GM12878 (cell line): ENCODE results near the gene GAB1. TPM values are rescaled to one million over a fixed set of nuclear protein-coding genes. Genes with fewer than 3 reads are reported as not detected.

Source experiments
- ATAC-seq: fragments of 200-7000 bp; cut with Tn5 transposase; 3 replicates; pipeline ENCODE4 v1.9.1; 2020; ENCODE audit warnings: mild to moderate bottlenecking, moderate library complexity
- BruUV-seq: library from RNA; stranded (reverse); fragments of 400-500 nt; replicated peaks from 2 replicates; lab custom pipeline; 2021; lab: Mats Ljungman, UMichigan
- CTCF ChIA-PET: fragments of 300-600 bp; sonication (Branson Sonifier 250); formaldehyde crosslinking; extraction: SDS; loops from one replicate; lab custom pipeline; 2021; ENCODE audit warnings: inconsistent platforms; lab: Yijun Ruan, JAX
- POLR2A ChIA-PET: fragments of 350-600 bp; formaldehyde crosslinking; extraction: SDS; loops from one replicate; lab custom pipeline; 2021; ENCODE audit warnings: inconsistent platforms; lab: Charles Lee
- RAD21 ChIA-PET: fragments of 300-600 bp; sonication (Branson Sonifier 250); formaldehyde crosslinking; loops from one replicate; lab custom pipeline; 2023; ENCODE audit warnings: antibody characterized with exemption; ENCODE audit not compliant: unreplicated experiment; lab: Charles Lee
- SMC1A ChIA-PET: fragments of 300-600 bp; sonication (Branson Sonifier 250); formaldehyde crosslinking; loops from one replicate; lab custom pipeline; 2023; ENCODE audit not compliant: unreplicated experiment, uncharacterized antibody; lab: Charles Lee
- DNase-seq: peaks from one replicate; pipeline ENCODE4 v3.0.0-alpha.2; 2011; ENCODE audit warnings: low read depth, low spot score
- FAIRE-seq: peaks from 3 replicates; lab custom pipeline; 2011; peaks lifted over from hg19 to GRCh38; lab: Jason Lieb, UNC
- H2AFZ ChIP-seq: 2 replicates; pipeline ENCODE4 v1.6.0; 2011; ENCODE audit warnings: low read depth, low read length, control low read depth; ENCODE audit not compliant: control insufficient read depth
- H3K27ac ChIP-seq: 2 replicates; pipeline ENCODE4 v1.5.1; 2011; ENCODE audit warnings: control low read depth; ENCODE audit not compliant: control insufficient read depth, insufficient read depth
- H3K27me3 ChIP-seq, 2 experiments: replicated peaks in 1 of 2; 2 replicates each; pipeline versions ENCODE4 v1.6.0 to v1.6.1; 2011; ENCODE audit warnings: low read length in 1 of 2; ENCODE audit not compliant: control insufficient read depth in 2 of 2, insufficient read depth in 2 of 2
- H3K36me3 ChIP-seq, 2 experiments: 2 replicates each; pipeline ENCODE4 v1.5.1; 2011; ENCODE audit warnings: low read length in 1 of 2; ENCODE audit not compliant: control insufficient read depth in 2 of 2, insufficient read depth in 2 of 2
- H3K4me1 ChIP-seq: 2 replicates; pipeline ENCODE4 v1.6.1; 2011; ENCODE audit warnings: mild to moderate bottlenecking, low read length, moderate library complexity, mixed read lengths; ENCODE audit not compliant: control insufficient read depth, insufficient read depth
- H3K4me2 ChIP-seq: 2 replicates; pipeline ENCODE4 v1.6.0; 2011; ENCODE audit warnings: control low read depth; ENCODE audit not compliant: control insufficient read depth, insufficient read depth
- H3K4me3 ChIP-seq: fragments of 200-600 bp; sonication (generic); 2 replicates; pipeline ENCODE4 v1.5.1; 2016
- H3K79me2 ChIP-seq: 2 replicates; pipeline ENCODE4 v1.6.0; 2011; ENCODE audit warnings: low read length; ENCODE audit not compliant: control insufficient read depth, insufficient read depth
- H3K9ac ChIP-seq: 2 replicates; pipeline ENCODE4 v1.8.0; 2011; ENCODE audit warnings: low read length, control low read depth, mixed read lengths; ENCODE audit not compliant: control insufficient read depth, insufficient read depth
- H3K9me3 ChIP-seq: replicated peaks from 3 replicates; pipeline ENCODE4 v1.5.1; 2011; ENCODE audit warnings: mild to moderate bottlenecking, low read length; ENCODE audit not compliant: control insufficient read depth, insufficient read depth
- H4K20me1 ChIP-seq: 2 replicates; pipeline ENCODE4 v1.6.0; 2011; ENCODE audit not compliant: control insufficient read depth, insufficient read depth
- DPF2 ChIP-seq: fragments of 450-650 bp; IDR thresholded peaks from 2 replicates; pipeline ENCODE4 v1.6.1; 2017; ENCODE audit warnings: mild to moderate bottlenecking
- HCFC1 ChIP-seq: fragments of 150-350 bp; IDR thresholded peaks from 2 replicates; pipeline ENCODE4 v1.6.1; 2014; ENCODE audit warnings: low read length
- PAX5 ChIP-seq: IDR thresholded peaks from 2 replicates; pipeline ENCODE4 v1.6.1; 2011; ENCODE audit warnings: low read depth, low read length, borderline replicate concordance
- REST ChIP-seq: IDR thresholded peaks from 2 replicates; pipeline ENCODE4 v1.6.1; 2012; ENCODE audit warnings: mild to moderate bottlenecking, low read depth, low read length
- SIX5 ChIP-seq: IDR thresholded peaks from 2 replicates; pipeline ENCODE4 v1.6.1; 2011; ENCODE audit warnings: mild to moderate bottlenecking, low read depth, low read length, moderate library complexity; ENCODE audit not compliant: severe bottlenecking
- SPI1 ChIP-seq: IDR thresholded peaks from 2 replicates; pipeline ENCODE4 v1.6.1; 2011; ENCODE audit warnings: low read depth, mild to moderate bottlenecking, low read length, moderate library complexity, borderline replicate concordance; ENCODE audit not compliant: insufficient read depth
- SRF ChIP-seq, 2 experiments: IDR thresholded peaks; 2 replicates each; pipeline ENCODE4 v1.6.1; 2011; ENCODE audit warnings: low read depth in 2 of 2, low read length in 2 of 2, mild to moderate bottlenecking in 1 of 2, moderate library complexity in 1 of 2
- STAT1 ChIP-seq: fragments of 450-650 bp; conservative IDR thresholded peaks from 2 replicates; pipeline ENCODE4 v1.6.1; 2014; ENCODE audit warnings: antibody characterized with exemption, mild to moderate bottlenecking
- in situ Hi-C: fragments of 300-500 bp; cut with MboI; formaldehyde crosslinking; loops from 9 replicates; pipeline ENCODE4 v1.14.3; 2018; ENCODE audit warnings: mixed read lengths
- intact Hi-C: fragments of 100-400 bp; cut with micrococcal nuclease; formaldehyde crosslinking; loops from one replicate; pipeline ENCODE4 v1.14.2; 2022; ENCODE audit not compliant: unreplicated experiment
- polyA plus RNA-seq, 11 experiments: library from polyadenylated mRNA; depleted of rRNA in 4 of 11; unstranded in 6 of 11; stranded (reverse) in 5 of 11; fragments of >200 nt; fragmentation: Nextera tagmentation in 4 of 11; fragmentation: Illumina TruSeq in 1 of 11; extraction: Ambion mirVana in 4 of 11; extraction: Trizol in 1 of 11; gene quantifications; 1 replicate in 1 of 11; 2 replicates in 10 of 11; pipeline versions ENCODE4 v1.2.1 to v1.2.3, GENCODE V29; 2011 to 2016; ENCODE audit warnings: inconsistent platforms in 2 of 11, missing spikeins in 2 of 11, low read depth in 1 of 11
- total RNA-seq, 4 experiments: library from RNA; depleted of rRNA in 3 of 4; stranded (reverse); fragments of >200 nt in 3 of 4; fragmentation: Illumina TruSeq in 1 of 4; extraction: Trizol in 1 of 4; gene quantifications; 2 replicates each; pipeline versions ENCODE4 v1.2.1 to v1.2.3, GENCODE V29; 2013 to 2021
- TF ChIP-seq, protein P1 (sequence below): fragments of 150-350 bp; IDR thresholded peaks from 2 replicates; pipeline ENCODE4 v1.6.1; 2016; ENCODE audit warnings: low read depth, low read length

Gene GAB1
- total and polyA plus RNA-seq, 10 of the 15 experiments (the other 5 are each of a cell fraction or from before 2014, with no cell fraction given), result 0.37 to 5.3 (median 3.2) TPM

GRCh38 chr4:143289370-143289769, 47.3 kb upstream of the GAB1 start:
- Histone ChIP-seq H4K20me1 (no peaks in the 10 kb centered on the region), H3K36me3 (no peaks in the 10 kb centered on the region), H3K27me3 (no peaks in the 10 kb centered on the region), H3K9ac (no peak overlapping the region), H3K27ac (no peak overlapping the region), H3K4me3 (no peak overlapping the region), H2AFZ (no peak overlapping the region), H3K4me1 (no peaks in the 10 kb centered on the region), H3K79me2 (no peaks in the 10 kb centered on the region), H3K4me2 (no peak overlapping the region), H3K9me3 (no peaks in the 10 kb centered on the region)
- CTCF ChIA-PET, result no interaction called here
- intact Hi-C loops (no loop called here), in situ Hi-C loops (no loop called here)
- no peak for TF ChIP-seq STAT1
- no peak for TF ChIP-seq SRF (IDR thresholded peaks at IDR 0.05; ENCODE audit: low read depth in 2 of 2, low read length in 2 of 2)
- TF ChIP-seq PAX5, result no peak
- peak; percentile 58; the same call in 1 of the 2 replicates for TF ChIP-seq SPI1
- BruUV-seq, result no TSS peak
- SMC1A ChIA-PET, result no interaction called here
- RAD21 ChIA-PET, result no interaction called here
- POLR2A ChIA-PET, result no interaction called here
- ATAC-seq (no peak; the same call in 2 of the 3 replicates), DNase-seq (no peak), FAIRE-seq (no peak)

GRCh38 chr4:143291314-143291713, 45.4 kb upstream of the GAB1 start:
- Histone ChIP-seq H3K27me3 (no peaks in the 10 kb centered on the region), H3K9ac (no peak overlapping the region), H3K27ac (no peak overlapping the region), H3K4me2 (no peak overlapping the region), H2AFZ (no peak overlapping the region), H3K79me2 (no peaks in the 10 kb centered on the region), H4K20me1 (no peaks in the 10 kb centered on the region), H3K36me3 (no peaks in the 10 kb centered on the region), H3K4me3 (no peak overlapping the region), H3K4me1 (no peaks in the 10 kb centered on the region), H3K9me3 (no peaks in the 10 kb centered on the region)
- BruUV-seq, result no TSS peak
- ChIA-PET POLR2A (interaction anchor here (0.6 kb wide), 1 partner anchor 103 kb away, joined by 3 read pairs; no protein-coding TSS in a partner anchor), SMC1A (interaction anchor here (1.2 kb wide), 1 partner anchor 14 kb away, joined by 3 read pairs; no protein-coding TSS in a partner anchor), RAD21 (no interaction called here), CTCF (interaction anchor here (1.1 kb wide), 1 partner anchor 14 kb away, joined by 4 read pairs; no protein-coding TSS in a partner anchor)
- in situ Hi-C loops, result no loop called here
- ATAC-seq (no peak), FAIRE-seq (no peak), DNase-seq (no peak)
- intact Hi-C loops, result no loop called here
- TF ChIP-seq STAT1, result no peak
- TF ChIP-seq, protein P1, sequence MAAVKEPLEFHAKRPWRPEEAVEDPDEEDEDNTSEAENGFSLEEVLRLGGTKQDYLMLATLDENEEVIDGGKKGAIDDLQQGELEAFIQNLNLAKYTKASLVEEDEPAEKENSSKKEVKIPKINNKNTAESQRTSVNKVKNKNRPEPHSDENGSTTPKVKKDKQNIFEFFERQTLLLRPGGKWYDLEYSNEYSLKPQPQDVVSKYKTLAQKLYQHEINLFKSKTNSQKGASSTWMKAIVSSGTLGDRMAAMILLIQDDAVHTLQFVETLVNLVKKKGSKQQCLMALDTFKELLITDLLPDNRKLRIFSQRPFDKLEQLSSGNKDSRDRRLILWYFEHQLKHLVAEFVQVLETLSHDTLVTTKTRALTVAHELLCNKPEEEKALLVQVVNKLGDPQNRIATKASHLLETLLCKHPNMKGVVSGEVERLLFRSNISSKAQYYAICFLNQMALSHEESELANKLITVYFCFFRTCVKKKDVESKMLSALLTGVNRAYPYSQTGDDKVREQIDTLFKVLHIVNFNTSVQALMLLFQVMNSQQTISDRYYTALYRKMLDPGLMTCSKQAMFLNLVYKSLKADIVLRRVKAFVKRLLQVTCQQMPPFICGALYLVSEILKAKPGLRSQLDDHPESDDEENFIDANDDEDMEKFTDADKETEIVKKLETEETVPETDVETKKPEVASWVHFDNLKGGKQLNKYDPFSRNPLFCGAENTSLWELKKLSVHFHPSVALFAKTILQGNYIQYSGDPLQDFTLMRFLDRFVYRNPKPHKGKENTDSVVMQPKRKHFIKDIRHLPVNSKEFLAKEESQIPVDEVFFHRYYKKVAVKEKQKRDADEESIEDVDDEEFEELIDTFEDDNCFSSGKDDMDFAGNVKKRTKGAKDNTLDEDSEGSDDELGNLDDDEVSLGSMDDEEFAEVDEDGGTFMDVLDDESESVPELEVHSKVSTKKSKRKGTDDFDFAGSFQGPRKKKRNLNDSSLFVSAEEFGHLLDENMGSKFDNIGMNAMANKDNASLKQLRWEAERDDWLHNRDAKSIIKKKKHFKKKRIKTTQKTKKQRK, result no peak
- TF ChIP-seq HCFC1, result no peak
- TF ChIP-seq REST, result no peak
- no peak for TF ChIP-seq SIX5
- TF ChIP-seq DPF2, result no peak
